Trophoblast cell (in vitro differentiated cells and primary cell): ENCODE data around the gene RHOD.

Experiments
- DNase-seq, 2 donors: peaks; one replicate each; pipeline ENCODE4 v3.0.0-alpha.2; 2016
- H2AFZ ChIP-seq: 2 replicates; pipeline ENCODE4 v1.6.1; 2013; ENCODE audit warnings: low read length, moderate library complexity, mild to moderate bottlenecking; ENCODE audit not compliant: insufficient read depth, poor library complexity
- H2AK5ac ChIP-seq: 2 replicates; pipeline ENCODE4 v1.6.1; 2013; ENCODE audit warnings: mild to moderate bottlenecking, low read length
- H2BK120ac ChIP-seq: 2 replicates; pipeline ENCODE4 v1.6.1; 2013; ENCODE audit warnings: low read length, mild to moderate bottlenecking, moderate library complexity; ENCODE audit not compliant: insufficient read depth, poor library complexity
- H2BK12ac ChIP-seq: 2 replicates; pipeline ENCODE4 v1.6.1; 2013; ENCODE audit warnings: mild to moderate bottlenecking, low read length, moderate library complexity
- H2BK5ac ChIP-seq: 2 replicates; pipeline ENCODE4 v1.6.1; 2013; ENCODE audit warnings: low read length, low read depth, moderate library complexity, mild to moderate bottlenecking; ENCODE audit not compliant: poor library complexity
- H3K14ac ChIP-seq: 2 replicates; pipeline ENCODE4 v1.6.1; 2013; ENCODE audit warnings: mild to moderate bottlenecking, low read length
- H3K18ac ChIP-seq: 2 replicates; pipeline ENCODE4 v1.6.1; 2013; ENCODE audit warnings: mild to moderate bottlenecking, low read length
- H3K23ac ChIP-seq: 2 replicates; pipeline ENCODE4 v1.6.1; 2013; ENCODE audit warnings: low read length
- H3K27ac ChIP-seq: 2 replicates; pipeline ENCODE4 v1.5.1; 2013; ENCODE audit warnings: low read depth, mild to moderate bottlenecking, inconsistent platforms, low read length, moderate library complexity
- H3K27me3 ChIP-seq: 2 replicates; pipeline ENCODE4 v1.6.1; 2013; ENCODE audit warnings: inconsistent platforms, mild to moderate bottlenecking, low read length, moderate library complexity; ENCODE audit not compliant: insufficient read depth
- H3K36me3 ChIP-seq, 2 experiments: 1 replicate in 1 of 2; 2 replicates in 1 of 2; pipeline ENCODE4 v1.6.1; 2013; ENCODE audit warnings: low read length in 2 of 2, mild to moderate bottlenecking in 2 of 2, moderate library complexity in 1 of 2; ENCODE audit not compliant: insufficient read depth in 2 of 2, control insufficient read depth in 1 of 2
- H3K4ac ChIP-seq: 2 replicates; pipeline ENCODE4 v1.6.1; 2013; ENCODE audit warnings: low read depth, mild to moderate bottlenecking, low read length, moderate library complexity
- H3K4me1 ChIP-seq, 2 experiments: 1 replicate in 1 of 2; 2 replicates in 1 of 2; pipeline ENCODE4 v1.6.1; 2013; ENCODE audit warnings: low read length in 2 of 2, mild to moderate bottlenecking in 2 of 2, moderate library complexity in 1 of 2; ENCODE audit not compliant: insufficient read depth in 2 of 2, control insufficient read depth in 1 of 2
- H3K4me2 ChIP-seq: 2 replicates; pipeline ENCODE4 v1.6.1; 2013; ENCODE audit warnings: inconsistent platforms, mild to moderate bottlenecking, low read length, moderate library complexity
- H3K4me3 ChIP-seq: 2 replicates; pipeline ENCODE4 v1.5.1; 2013; ENCODE audit warnings: mild to moderate bottlenecking, low read depth, low read length, inconsistent platforms
- H3K79me1 ChIP-seq: one replicate; pipeline ENCODE4 v1.6.1; 2013; ENCODE audit warnings: low read length
- H3K79me2 ChIP-seq: 2 replicates; pipeline ENCODE4 v1.6.1; 2013; ENCODE audit warnings: low read length, mild to moderate bottlenecking; ENCODE audit not compliant: control insufficient read depth, insufficient read depth, poor library complexity
- H3K9ac ChIP-seq: 2 replicates; pipeline ENCODE4 v1.6.1; 2013; ENCODE audit warnings: mild to moderate bottlenecking, low read length
- H3K9me3 ChIP-seq: 2 replicates; pipeline ENCODE4 v1.6.1; 2013; ENCODE audit warnings: low read depth, mild to moderate bottlenecking, control low read depth, inconsistent platforms, low read length; ENCODE audit not compliant: insufficient read depth
- H4K12ac ChIP-seq: 2 replicates; pipeline ENCODE4 v1.6.1; 2013; ENCODE audit warnings: low read depth, mild to moderate bottlenecking, low read length, moderate library complexity
- H4K8ac ChIP-seq: 2 replicates; pipeline ENCODE4 v1.6.1; 2013; ENCODE audit warnings: low read depth, mild to moderate bottlenecking, low read length, moderate library complexity
- H4K91ac ChIP-seq: one replicate; pipeline ENCODE4 v1.6.1; 2013; ENCODE audit warnings: low read depth, mild to moderate bottlenecking, low read length, moderate library complexity
- whole genome bisulfite sequencing: extraction: QIAGEN DNeasy Blood & Tissue Kit; methylation state at CpG from one replicate; pipeline ENCODE4 v1.1.7; 2013; ENCODE audit warnings: missing lambda C conversion rate; ENCODE audit not compliant: insufficient read length, insufficient coverage; ENCODE audit errors: extremely low coverage; 5-methylcytosine and 5-hydroxymethylcytosine counted together

Gene RHOD

GRCh38 chr11:67014343-67014742 lies 42.3 kb upstream of the RHOD start:
- H3K27me3 ChIP-seq = no peaks in the 10 kb centered on the region
- H3K79me2 ChIP-seq = no peaks in the 10 kb centered on the region
- no peak overlapping the region for H3K4ac ChIP-seq
- no peak overlapping the region for H4K8ac ChIP-seq
- H3K4me3 ChIP-seq = no peak overlapping the region
- no peak overlapping the region for H3K23ac ChIP-seq
- H2AFZ ChIP-seq = no peak overlapping the region
- no peaks in the 10 kb centered on the region for H3K79me1 ChIP-seq
- H3K4me2 ChIP-seq = no peak overlapping the region
- no peak overlapping the region for H3K27ac ChIP-seq
- H3K14ac ChIP-seq = no peak overlapping the region
- H3K9me3 ChIP-seq = no peaks in the 10 kb centered on the region
- H3K4me1 ChIP-seq = peaks cover 0 to 5% of the 10 kb centered on the region in 2 experiments
- no peak overlapping the region for H2BK5ac ChIP-seq
- no peak overlapping the region for H2BK12ac ChIP-seq
- no peak overlapping the region for H4K12ac ChIP-seq
- H3K18ac ChIP-seq = no peak overlapping the region
- H3K36me3 ChIP-seq = no peaks in the 10 kb centered on the region
- no peak for DNase-seq
- no peak overlapping the region for H2AK5ac ChIP-seq
- H3K9ac ChIP-seq = no peak overlapping the region
- no CpG with 5 or more reads among the region's 7 CpGs for WGBS
- H2BK120ac ChIP-seq = no peak overlapping the region
- H4K91ac ChIP-seq = no peak overlapping the region

DNA sequence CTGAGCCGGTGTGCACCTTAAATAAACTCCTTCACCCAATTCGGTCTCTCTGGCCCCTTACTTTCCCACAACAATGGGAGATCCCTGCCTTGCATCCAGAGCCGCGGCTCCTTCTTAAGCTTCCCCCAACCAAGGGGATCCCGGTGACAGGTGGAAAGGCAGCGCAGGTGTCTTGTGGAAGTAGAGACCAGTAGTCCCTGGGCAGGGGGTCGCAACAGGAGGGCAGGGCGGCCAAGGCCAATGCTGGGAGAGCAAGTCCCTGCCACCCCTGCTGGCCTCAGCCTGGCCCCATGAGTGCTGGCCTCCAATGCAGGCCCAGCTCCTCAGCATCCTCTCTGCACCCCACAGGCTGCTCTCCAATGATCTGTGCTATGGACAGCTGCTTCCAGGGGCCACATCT lies 41.6 kb upstream of the RHOD start:
- H3K27ac ChIP-seq = no peak overlapping the region
- H3K4me2 ChIP-seq = no peak overlapping the region
- H2AFZ ChIP-seq = no peak overlapping the region
- H2BK5ac ChIP-seq = no peak overlapping the region
- H2BK120ac ChIP-seq = no peak overlapping the region
- H3K9me3 ChIP-seq = no peaks in the 10 kb centered on the region
- H3K4ac ChIP-seq = no peak overlapping the region
- peaks cover 0 to 5% of the 10 kb centered on the region in 2 experiments for H3K4me1 ChIP-seq
- no peak overlapping the region for H2BK12ac ChIP-seq
- no peak overlapping the region for H2AK5ac ChIP-seq
- no peak for DNase-seq
- H4K8ac ChIP-seq = no peak overlapping the region
- H3K9ac ChIP-seq = no peak overlapping the region
- H3K4me3 ChIP-seq = peak overlapping the region; percentile 51
- WGBS = no CpG with 5 or more reads among the region's 8 CpGs
- no peaks in the 10 kb centered on the region for H3K79me1 ChIP-seq
- H3K79me2 ChIP-seq = no peaks in the 10 kb centered on the region
- no peak overlapping the region for H3K18ac ChIP-seq
- H4K91ac ChIP-seq = no peak overlapping the region
- H3K36me3 ChIP-seq = no peaks in the 10 kb centered on the region
- H3K14ac ChIP-seq = no peak overlapping the region
- H3K23ac ChIP-seq = no peak overlapping the region
- H4K12ac ChIP-seq = no peak overlapping the region
- no peaks in the 10 kb centered on the region for H3K27me3 ChIP-seq

GRCh38 chr11:67016550-67016949 lies 40.1 kb upstream of the RHOD start:
- H4K8ac ChIP-seq = no peak overlapping the region
- no peak for DNase-seq
- H3K79me2 ChIP-seq = no peaks in the 10 kb centered on the region
- no peaks in the 10 kb centered on the region for H3K9me3 ChIP-seq
- H2AK5ac ChIP-seq = no peak overlapping the region
- no peak overlapping the region for H3K27ac ChIP-seq
- H2BK12ac ChIP-seq = no peak overlapping the region
- no peaks in the 10 kb centered on the region for H3K79me1 ChIP-seq
- no peak overlapping the region for H2AFZ ChIP-seq
- WGBS = no CpG with 5 or more reads among the region's 5 CpGs
- no peak overlapping the region for H3K4me3 ChIP-seq
- no peak overlapping the region for H3K4ac ChIP-seq
- H3K14ac ChIP-seq = no peak overlapping the region
- no peak overlapping the region for H3K18ac ChIP-seq
- no peak overlapping the region for H4K12ac ChIP-seq
- no peak overlapping the region for H3K9ac ChIP-seq
- no peak overlapping the region for H3K23ac ChIP-seq
- H3K27me3 ChIP-seq = no peaks in the 10 kb centered on the region
- no peaks in the 10 kb centered on the region for H3K4me1 ChIP-seq
- H3K4me2 ChIP-seq = no peak overlapping the region
- H2BK120ac ChIP-seq = no peak overlapping the region
- no peaks in the 10 kb centered on the region for H3K36me3 ChIP-seq
- no peak overlapping the region for H2BK5ac ChIP-seq
- H4K91ac ChIP-seq = no peak overlapping the region

- Histone ChIP-seq H2AFZ (no peak overlapping the region), H4K8ac (no peak overlapping the region), H3K4ac (no peak overlapping the region), H3K4me1 (peaks cover 4 to 10% of the 10 kb centered on the region in 2 experiments), H3K36me3 (no peaks in the 10 kb centered on the region), H3K4me3 (no peak overlapping the region), H3K9ac (no peak overlapping the region), H3K9me3 (peaks cover 6% of the 10 kb centered on the region), H2BK120ac (no peak overlapping the region), H3K27ac (no peak overlapping the region), H3K79me1 (no peaks in the 10 kb centered on the region), H2AK5ac (no peak overlapping the region), H3K4me2 (no peak overlapping the region), H2BK5ac (no peak overlapping the region), H3K14ac (no peak overlapping the region), H3K79me2 (no peaks in the 10 kb centered on the region), H3K18ac (no peak overlapping the region), H4K12ac (no peak overlapping the region), H4K91ac (no peak overlapping the region), H3K27me3 (peaks cover 34% of the 10 kb centered on the region), H2BK12ac (no peak overlapping the region), H3K23ac (no peak overlapping the region)
- WGBS = no CpG with 5 or more reads among the region's 6 CpGs
- DNase-seq = no peak
Measured at GRCh38 chr11:67020949-67021348, 35.7 kb upstream of the RHOD start.
